Endothelial cell of umbilical vein (primary cell): ENCODE measurements around the gene USH1G. TPM values are rescaled to one million over a fixed set of nuclear protein-coding genes. Genes with fewer than 3 reads are reported as not detected.

Source experiments
- BruUV-seq: library from RNA; stranded (reverse); fragments of 400-500 nt; replicated peaks from 2 replicates; lab custom pipeline; 2021; lab: Mats Ljungman, UMichigan
- CTCF ChIA-PET: fragments of 300-600, 350-600 bp; sonication (Branson Sonifier 250); formaldehyde crosslinking; loops from one replicate; lab custom pipeline; 2021; ENCODE audit warnings: antibody characterized with exemption, inconsistent platforms; lab: Charles Lee
- POLR2A ChIA-PET: fragments of 300-600, 350-600 bp; sonication (Branson Sonifier 250); formaldehyde crosslinking; loops from one replicate; lab custom pipeline; 2021; ENCODE audit warnings: antibody characterized with exemption, inconsistent platforms; lab: Charles Lee
- DNase-seq: peaks from one replicate; pipeline ENCODE4 v3.0.0-alpha.2; 2011; ENCODE audit warnings: low read depth, low spot score
- FAIRE-seq: peaks from 2 replicates; lab custom pipeline; 2011; peaks lifted over from hg19 to GRCh38; lab: Jason Lieb, UNC
- H2AFZ ChIP-seq: 2 replicates; pipeline ENCODE4 v1.6.0; 2012; ENCODE audit warnings: low read depth, low read length, control low read depth, inconsistent platforms
- H3K27ac ChIP-seq: 2 replicates; pipeline ENCODE4 v1.5.1; 2011; ENCODE audit warnings: low read depth, mild to moderate bottlenecking, control low read depth, low read length, moderate library complexity; ENCODE audit not compliant: insufficient read depth
- H3K27me3 ChIP-seq, 2 experiments: 2 replicates each; pipeline versions ENCODE4 v1.6.0 to v1.6.1; 2011; ENCODE audit warnings: low read length in 2 of 2, mixed read lengths in 1 of 2; ENCODE audit not compliant: control insufficient read depth in 2 of 2, insufficient read depth in 2 of 2
- H3K36me3 ChIP-seq, 2 experiments: 2 replicates in 1 of 2; 3 replicates in 1 of 2; pipeline ENCODE4 v1.5.1; 2011; ENCODE audit warnings: low read length in 2 of 2, mild to moderate bottlenecking in 1 of 2, moderate library complexity in 1 of 2; ENCODE audit not compliant: control insufficient read depth in 2 of 2, insufficient read depth in 2 of 2; ENCODE audit errors: extremely low read depth in 1 of 2
- H3K4me1 ChIP-seq: 3 replicates; pipeline ENCODE4 v1.5.1; 2011; ENCODE audit warnings: mild to moderate bottlenecking, low read length; ENCODE audit not compliant: control insufficient read depth, insufficient read depth; ENCODE audit errors: extremely low read depth
- H3K4me2 ChIP-seq: 2 replicates; pipeline ENCODE4 v1.6.1; 2011; ENCODE audit warnings: low read length, control low read depth, mixed read lengths; ENCODE audit not compliant: insufficient read depth
- H3K4me3 ChIP-seq, 3 experiments: fragments of 200-600 bp in 1 of 3; sonication (generic), shearing (Covaris generic) in 1 of 3; replicated peaks in 1 of 3; 2 replicates each; pipeline ENCODE4 v1.5.1; 2011 to 2016; ENCODE audit warnings: control low read depth in 3 of 3, low read length in 3 of 3, mild to moderate bottlenecking in 2 of 3, inconsistent platforms in 1 of 3, low read depth in 1 of 3, moderate library complexity in 1 of 3; ENCODE audit not compliant: insufficient read depth in 1 of 3
- H3K79me2 ChIP-seq: 2 replicates; pipeline ENCODE4 v1.6.0; 2012; ENCODE audit warnings: low read length, inconsistent platforms; ENCODE audit not compliant: control insufficient read depth, insufficient read depth
- H3K9ac ChIP-seq: replicated peaks from 2 replicates; pipeline ENCODE3; 2011; ENCODE audit warnings: low read length, control low read depth; ENCODE audit not compliant: insufficient read depth; ENCODE audit errors: extremely low read depth
- H3K9me1 ChIP-seq: replicated peaks from 3 replicates; pipeline ENCODE4 v1.6.0; 2011; ENCODE audit warnings: mild to moderate bottlenecking, low read length; ENCODE audit not compliant: control insufficient read depth, insufficient read depth; ENCODE audit errors: extremely low read depth
- H3K9me3 ChIP-seq: replicated peaks from 2 replicates; pipeline ENCODE4 v1.5.1; 2012; ENCODE audit warnings: low read length, inconsistent platforms; ENCODE audit not compliant: control insufficient read depth, insufficient read depth
- H4K20me1 ChIP-seq: replicated peaks from 2 replicates; pipeline ENCODE3; 2011; ENCODE audit warnings: mild to moderate bottlenecking, low read length; ENCODE audit not compliant: control insufficient read depth, insufficient read depth; ENCODE audit errors: extremely low read depth
- EZH2 ChIP-seq: IDR thresholded peaks from 2 replicates; pipeline ENCODE4 v1.6.1; 2012; ENCODE audit warnings: borderline replicate concordance, low read depth, mild to moderate bottlenecking, moderate library complexity, low read length, inconsistent platforms; ENCODE audit not compliant: severe bottlenecking
- FOS ChIP-seq: IDR thresholded peaks from 2 replicates; pipeline ENCODE4 v1.6.1; 2011; ENCODE audit warnings: mild to moderate bottlenecking, low read length, moderate library complexity, borderline replicate concordance; ENCODE audit not compliant: insufficient read depth
- GATA2 ChIP-seq: IDR thresholded peaks from 2 replicates; pipeline ENCODE4 v1.7.0; 2011; ENCODE audit warnings: low read depth, mild to moderate bottlenecking, moderate library complexity, mixed read lengths, low read length; ENCODE audit not compliant: insufficient read length, insufficient read depth
- JUN ChIP-seq: IDR thresholded peaks from 2 replicates; pipeline ENCODE4 v1.6.1; 2011; ENCODE audit warnings: borderline replicate concordance, low read depth; ENCODE audit not compliant: insufficient read length, insufficient read depth
- MAX ChIP-seq: IDR thresholded peaks from 2 replicates; pipeline ENCODE4 v1.6.1; 2011; ENCODE audit not compliant: insufficient read depth, insufficient read length
- MYC ChIP-seq: IDR thresholded peaks from one replicate; pipeline ENCODE4 v1.6.1; 2011; ENCODE audit warnings: mild to moderate bottlenecking, low read depth, low read length
- POLR2A ChIP-seq: IDR thresholded peaks from 2 replicates; pipeline ENCODE4 v1.6.1; 2012; ENCODE audit warnings: low read depth, mild to moderate bottlenecking, control low read depth, low read length
- POLR2AphosphoS5 ChIP-seq: IDR thresholded peaks from 2 replicates; pipeline ENCODE4 v1.6.1; 2012; ENCODE audit warnings: low read depth, mild to moderate bottlenecking, control low read depth, low read length, moderate library complexity; ENCODE audit not compliant: insufficient read depth
- dilution Hi-C: fragments of 300-500 bp; cut with MboI; formaldehyde crosslinking; loops from one replicate; pipeline ENCODE4 v1.15.0; 2019; ENCODE audit warnings: low sequenced_read_pairs; ENCODE audit not compliant: extremely low pct_ligation_motif_present
- intact Hi-C: fragments of 100-400 bp; cut with micrococcal nuclease; formaldehyde crosslinking; loops from one replicate; pipeline ENCODE4 v1.10.0; 2022
- polyA plus RNA-seq, 4 experiments: library from polyadenylated mRNA; depleted of rRNA in 3 of 4; stranded (reverse) in 3 of 4; unstranded in 1 of 4; fragments of >200 nt; gene quantifications; 2 replicates each; pipeline versions ENCODE4 v1.2.1 to v1.2.3, GENCODE V29; 2011 to 2012; ENCODE audit warnings: missing spikeins in 1 of 4
- total RNA-seq: library from RNA; stranded (reverse); gene quantifications from 2 replicates; pipeline ENCODE4 v1.2.3, GENCODE V29; 2021
- TF ChIP-seq, protein P1 (sequence below), 2 donors: IDR thresholded peaks; 1 replicate in 1 of 2; 2 replicates in 1 of 2; pipeline ENCODE4 v1.5.1; 2011; ENCODE audit warnings: low read length in 2 of 2, mild to moderate bottlenecking in 2 of 2, moderate library complexity in 2 of 2, control low read depth in 1 of 2, inconsistent platforms in 1 of 2, low read depth in 1 of 2; ENCODE audit not compliant: insufficient read depth in 1 of 2; ENCODE audit errors: extremely low read depth in 1 of 2

USH1G gene
- total and polyA plus RNA-seq, 2 donors (not counting 3 experiments of a cell fraction or from before 2014, with no cell fraction given) = not detected

DNA sequence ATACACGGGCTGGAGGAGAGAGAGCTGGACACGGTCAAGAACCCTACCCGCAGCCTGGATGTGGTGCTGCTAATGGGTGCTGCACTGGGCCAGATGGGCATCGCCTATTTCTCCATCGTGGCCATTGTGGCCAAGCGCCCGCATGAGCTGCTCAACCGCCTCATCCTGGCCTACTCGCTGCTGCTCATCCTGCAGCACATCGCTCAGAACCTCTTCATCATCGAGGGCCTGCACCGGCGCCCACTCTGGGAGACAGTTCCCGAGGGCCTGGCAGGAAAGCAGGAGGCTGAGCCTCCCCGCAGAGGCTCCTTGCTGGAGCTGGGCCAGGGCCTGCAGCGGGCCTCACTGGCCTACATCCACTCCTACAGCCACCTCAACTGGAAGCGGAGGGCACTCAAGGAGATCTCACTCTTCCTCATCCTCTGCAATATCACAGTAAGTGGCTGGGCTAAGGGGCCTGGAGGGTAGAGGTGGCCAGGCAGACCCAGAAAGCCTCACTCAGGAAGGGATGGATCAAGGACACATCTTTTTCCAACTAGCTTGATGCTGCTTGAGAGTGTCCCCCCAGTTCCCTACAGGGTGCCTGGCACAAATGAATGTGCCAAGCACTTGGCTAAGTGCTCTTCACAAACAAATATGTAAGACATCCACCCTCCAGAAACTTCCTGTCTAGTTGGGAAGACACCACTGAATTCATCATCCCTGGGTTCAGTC, 24.1 kb upstream of the USH1G start:
- no peaks in the 10 kb centered on the region for H3K4me1 ChIP-seq
- dilution Hi-C loops (no loop called here), intact Hi-C loops (no loop called here)
- H3K27me3 ChIP-seq = peaks cover 0 to 2% of the 10 kb centered on the region in 2 experiments
- no peak for FAIRE-seq
- H3K9ac ChIP-seq = no peak overlapping the region
- TF ChIP-seq EZH2 (no peak), FOS (no peak), MYC (no peak), JUN (no peak), POLR2AphosphoS5 (no peak), GATA2 (no peak), MAX (no peak), POLR2A (no peak)
- TF ChIP-seq, protein P1, sequence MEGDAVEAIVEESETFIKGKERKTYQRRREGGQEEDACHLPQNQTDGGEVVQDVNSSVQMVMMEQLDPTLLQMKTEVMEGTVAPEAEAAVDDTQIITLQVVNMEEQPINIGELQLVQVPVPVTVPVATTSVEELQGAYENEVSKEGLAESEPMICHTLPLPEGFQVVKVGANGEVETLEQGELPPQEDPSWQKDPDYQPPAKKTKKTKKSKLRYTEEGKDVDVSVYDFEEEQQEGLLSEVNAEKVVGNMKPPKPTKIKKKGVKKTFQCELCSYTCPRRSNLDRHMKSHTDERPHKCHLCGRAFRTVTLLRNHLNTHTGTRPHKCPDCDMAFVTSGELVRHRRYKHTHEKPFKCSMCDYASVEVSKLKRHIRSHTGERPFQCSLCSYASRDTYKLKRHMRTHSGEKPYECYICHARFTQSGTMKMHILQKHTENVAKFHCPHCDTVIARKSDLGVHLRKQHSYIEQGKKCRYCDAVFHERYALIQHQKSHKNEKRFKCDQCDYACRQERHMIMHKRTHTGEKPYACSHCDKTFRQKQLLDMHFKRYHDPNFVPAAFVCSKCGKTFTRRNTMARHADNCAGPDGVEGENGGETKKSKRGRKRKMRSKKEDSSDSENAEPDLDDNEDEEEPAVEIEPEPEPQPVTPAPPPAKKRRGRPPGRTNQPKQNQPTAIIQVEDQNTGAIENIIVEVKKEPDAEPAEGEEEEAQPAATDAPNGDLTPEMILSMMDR (IDR thresholded peaks at IDR 0.05; ENCODE audit: extremely low read depth in 1 of 2, insufficient read depth in 1 of 2, low read depth in 1 of 2, low read length in 2 of 2) = no peak
- no peak overlapping the region for H2AFZ ChIP-seq
- no peak overlapping the region for H3K4me2 ChIP-seq
- H3K36me3 ChIP-seq = no peaks in the 10 kb centered on the region
- H3K4me3 ChIP-seq = no peak overlapping the region
- no TSS peak for BruUV-seq
- ChIA-PET CTCF (interaction anchor here (1.0 to 2.8 kb wide), 3 partner anchors 10 to 23 kb away, joined by 3 to 24 read pairs (median 7); partner anchors contain the start of gene OTOP2), POLR2A (no interaction called here)
- no peaks in the 10 kb centered on the region for H3K9me3 ChIP-seq
- H3K9me1 ChIP-seq = no peaks in the 10 kb centered on the region
- DNase-seq = no peak
- H3K79me2 ChIP-seq = no peaks in the 10 kb centered on the region
- no peaks in the 10 kb centered on the region for H4K20me1 ChIP-seq
- no peak overlapping the region for H3K27ac ChIP-seq
